ENCODE results near the gene C1R. TPM values are rescaled to one million over a fixed set of nuclear protein-coding genes. Genes with fewer than 3 reads are reported as not detected.

The C1R gene
- total RNA-seq, 1 donor from 2014 or later, result 143 TPM

DNA sequence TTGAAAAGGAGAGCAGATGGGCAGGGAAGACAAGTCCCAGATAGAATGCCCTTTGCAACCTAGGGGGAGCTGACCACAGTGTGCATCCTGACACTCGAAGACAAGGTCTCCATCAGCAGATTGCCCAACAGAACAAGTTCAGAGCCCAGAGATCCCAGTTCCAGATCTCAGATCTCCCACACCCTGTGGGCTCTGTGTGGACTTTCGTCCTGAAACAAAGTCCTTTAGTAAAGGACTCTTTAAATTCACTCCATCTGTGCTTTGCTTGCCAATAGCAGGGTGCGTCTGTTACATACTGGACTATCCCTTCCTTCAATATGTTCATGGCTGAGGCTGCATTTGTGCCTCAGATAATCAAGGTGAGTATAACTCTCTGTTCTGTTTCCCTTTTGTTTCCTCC, 25.4 kb upstream of the C1R start:
- no peaks in the 10 kb centered on the region for H3K27me3 ChIP-seq (ENCODE audit: low read depth)

GRCh38 chr12:7116916-7117315, 24.7 kb upstream of the C1R start:
- Histone ChIP-seq H3K27me3 (ENCODE audit: low read depth) (no peaks in the 10 kb centered on the region), H3K4me3 (no peak overlapping the region), H3K9me3 (replicated peaks) (no peaks in the 10 kb centered on the region), H3K36me3 (no peaks in the 10 kb centered on the region), H3K27ac (replicated peaks) (no peak overlapping the region), H3K4me1 (peaks cover 11% of the 10 kb centered on the region)
- intact Hi-C loops (cut with micrococcal nuclease), result no loop called here
- DNase-seq, result no peak
- TF ChIP-seq, protein P1, sequence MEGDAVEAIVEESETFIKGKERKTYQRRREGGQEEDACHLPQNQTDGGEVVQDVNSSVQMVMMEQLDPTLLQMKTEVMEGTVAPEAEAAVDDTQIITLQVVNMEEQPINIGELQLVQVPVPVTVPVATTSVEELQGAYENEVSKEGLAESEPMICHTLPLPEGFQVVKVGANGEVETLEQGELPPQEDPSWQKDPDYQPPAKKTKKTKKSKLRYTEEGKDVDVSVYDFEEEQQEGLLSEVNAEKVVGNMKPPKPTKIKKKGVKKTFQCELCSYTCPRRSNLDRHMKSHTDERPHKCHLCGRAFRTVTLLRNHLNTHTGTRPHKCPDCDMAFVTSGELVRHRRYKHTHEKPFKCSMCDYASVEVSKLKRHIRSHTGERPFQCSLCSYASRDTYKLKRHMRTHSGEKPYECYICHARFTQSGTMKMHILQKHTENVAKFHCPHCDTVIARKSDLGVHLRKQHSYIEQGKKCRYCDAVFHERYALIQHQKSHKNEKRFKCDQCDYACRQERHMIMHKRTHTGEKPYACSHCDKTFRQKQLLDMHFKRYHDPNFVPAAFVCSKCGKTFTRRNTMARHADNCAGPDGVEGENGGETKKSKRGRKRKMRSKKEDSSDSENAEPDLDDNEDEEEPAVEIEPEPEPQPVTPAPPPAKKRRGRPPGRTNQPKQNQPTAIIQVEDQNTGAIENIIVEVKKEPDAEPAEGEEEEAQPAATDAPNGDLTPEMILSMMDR (IDR thresholded peaks at IDR 0.05; ENCODE audit: borderline replicate concordance), result no peak

More for the DNA sequence above, 25.4 kb upstream of the C1R start:
- Histone ChIP-seq H3K4me3 (no peak overlapping the region), H3K36me3 (no peaks in the 10 kb centered on the region), H3K9me3 (replicated peaks) (no peaks in the 10 kb centered on the region), H3K4me1 (peaks cover 17% of the 10 kb centered on the region), H3K27ac (replicated peaks) (no peak overlapping the region)
- TF ChIP-seq, protein P1 (IDR thresholded peaks at IDR 0.05; ENCODE audit: borderline replicate concordance), result no peak
- intact Hi-C loops (cut with micrococcal nuclease), result no loop called here
- DNase-seq, result no peak

- H3K36me3 ChIP-seq, result no peaks in the 10 kb centered on the region
- H3K4me3 ChIP-seq, result no peak overlapping the region
- no peaks in the 10 kb centered on the region for H3K27me3 ChIP-seq (ENCODE audit: low read depth)
- intact Hi-C loops (cut with micrococcal nuclease), result no loop called here
- no peak overlapping the region for H3K27ac ChIP-seq (replicated peaks)
- no peaks in the 10 kb centered on the region for H3K9me3 ChIP-seq (replicated peaks)
- no peak for DNase-seq
- H3K4me1 ChIP-seq, result peaks cover 11% of the 10 kb centered on the region
- TF ChIP-seq, protein P1 (IDR thresholded peaks at IDR 0.05; ENCODE audit: borderline replicate concordance), result no peak
These were observed 24.0 kb upstream of the C1R start for GRCh38 chr12:7116196-7116595.

- intact Hi-C loops (cut with micrococcal nuclease), result no loop called here
- H3K4me3 ChIP-seq, result no peak overlapping the region
- no peaks in the 10 kb centered on the region for H3K9me3 ChIP-seq (replicated peaks)
- H3K4me1 ChIP-seq, result peaks cover 11% of the 10 kb centered on the region
- no peaks in the 10 kb centered on the region for H3K36me3 ChIP-seq
- no peak for DNase-seq
- TF ChIP-seq, protein P1 (IDR thresholded peaks at IDR 0.05; ENCODE audit: borderline replicate concordance), result no peak
- H3K27me3 ChIP-seq (ENCODE audit: low read depth), result no peaks in the 10 kb centered on the region
- no peak overlapping the region for H3K27ac ChIP-seq (replicated peaks)
These were observed 22.6 kb upstream of the C1R start for GRCh38 chr12:7114851-7115250.

GRCh38 chr12:7114008-7114407, 21.8 kb upstream of the C1R start:
- TF ChIP-seq, protein P1 (IDR thresholded peaks at IDR 0.05; ENCODE audit: borderline replicate concordance), result no peak
- intact Hi-C loops (cut with micrococcal nuclease), result no loop called here

More at GRCh38 chr12:7114008-7114407, 21.8 kb upstream of the C1R start:
- Histone ChIP-seq H3K4me1 (peaks cover 16% of the 10 kb centered on the region), H3K27ac (replicated peaks) (no peak overlapping the region), H3K4me3 (no peak overlapping the region), H3K9me3 (replicated peaks) (no peaks in the 10 kb centered on the region), H3K27me3 (ENCODE audit: low read depth) (no peaks in the 10 kb centered on the region), H3K36me3 (no peaks in the 10 kb centered on the region)
- DNase-seq, result no peak
